CD14-positive monocyte (primary cell): Measurements from ENCODE around the gene LRRN4CL. TPM values are rescaled to one million over a fixed set of nuclear protein-coding genes. Genes with fewer than 3 reads are reported as not detected.

Experiments
- DNase-seq, 3 donors: peaks; one replicate each; pipeline ENCODE4 v3.0.0-alpha.2; 2011 to 2022
- H2AFZ ChIP-seq: 2 replicates; pipeline ENCODE4 v1.6.0; 2012; ENCODE audit warnings: mild to moderate bottlenecking, low read depth, low read length, inconsistent platforms; ENCODE audit not compliant: insufficient read depth, poor library complexity, severe bottlenecking
- H3K27ac ChIP-seq, 2 donors: 1 replicate in 1 of 2; 2 replicates in 1 of 2; pipeline ENCODE4 v1.5.1; 2012 to 2013; ENCODE audit warnings: low read length in 2 of 2, control low read depth in 1 of 2, inconsistent platforms in 1 of 2, low read depth in 1 of 2, mild to moderate bottlenecking in 1 of 2
- H3K27me3 ChIP-seq, 2 donors: one replicate each; pipeline versions ENCODE4 v1.6.0 to v1.6.1; 2011 to 2013; ENCODE audit warnings: low read length in 2 of 2; ENCODE audit not compliant: control insufficient read depth in 2 of 2, insufficient read depth in 2 of 2
- H3K36me3 ChIP-seq, 2 donors: replicated peaks in 1 of 2; 1 replicate in 1 of 2; 2 replicates in 1 of 2; pipeline versions ENCODE4 v1.5.1 to v1.6.1; 2012 to 2013; ENCODE audit warnings: low read length in 2 of 2, control low read depth in 1 of 2, inconsistent platforms in 1 of 2, mild to moderate bottlenecking in 1 of 2; ENCODE audit not compliant: insufficient read depth in 2 of 2, control insufficient read depth in 1 of 2
- H3K4me1 ChIP-seq, 2 donors: 1 replicate in 1 of 2; 2 replicates in 1 of 2; pipeline versions ENCODE4 v1.5.1 to v1.6.1; 2012 to 2013; ENCODE audit warnings: low read length in 2 of 2, control low read depth in 1 of 2, inconsistent platforms in 1 of 2, mild to moderate bottlenecking in 1 of 2, moderate library complexity in 1 of 2; ENCODE audit not compliant: insufficient read depth in 2 of 2, control insufficient read depth in 1 of 2
- H3K4me2 ChIP-seq: replicated peaks from 2 replicates; pipeline ENCODE3; 2012; ENCODE audit warnings: low read length, moderate library complexity, mild to moderate bottlenecking; ENCODE audit not compliant: poor library complexity, severe bottlenecking; ENCODE audit errors: extremely low read depth
- H3K4me3 ChIP-seq, 3 experiments: fragments of 200-600 bp in 1 of 3; sonication (generic) in 1 of 3; replicated peaks in 1 of 3; 1 replicate in 2 of 3; 2 replicates in 1 of 3; pipeline ENCODE4 v1.5.1; 2011 to 2013; ENCODE audit warnings: low read length in 3 of 3, mild to moderate bottlenecking in 3 of 3, control low read depth in 2 of 3, low read depth in 2 of 3, inconsistent platforms in 1 of 3, moderate library complexity in 1 of 3
- H3K79me2 ChIP-seq: 2 replicates; pipeline ENCODE4 v1.6.0; 2012; ENCODE audit warnings: mild to moderate bottlenecking, control low read depth, inconsistent platforms, low read length, moderate library complexity; ENCODE audit not compliant: insufficient read depth
- H3K9ac ChIP-seq: 2 replicates; pipeline ENCODE4 v1.6.0; 2017; ENCODE audit warnings: low read length, mild to moderate bottlenecking; ENCODE audit not compliant: insufficient read depth, poor library complexity, severe bottlenecking
- H3K9me3 ChIP-seq, 2 donors: replicated peaks in 1 of 2; 1 replicate in 1 of 2; 2 replicates in 1 of 2; pipeline versions ENCODE4 v1.5.1 to v1.6.1; 2012 to 2013; ENCODE audit warnings: low read length in 2 of 2, control low read depth in 1 of 2; ENCODE audit not compliant: control insufficient read depth in 1 of 2, insufficient read depth in 1 of 2
- H4K20me1 ChIP-seq: 2 replicates; pipeline ENCODE4 v1.6.0; 2012; ENCODE audit warnings: mild to moderate bottlenecking, low read length, control low read depth, moderate library complexity; ENCODE audit not compliant: insufficient read depth
- H3K27ac Mint-ChIP-seq, 7 donors: one replicate each; pipeline ENCODE4 v1.8.0; 2020; ENCODE audit warnings: mild to moderate bottlenecking in 7 of 7, mixed read lengths in 7 of 7, moderate library complexity in 6 of 7, inconsistent platforms in 2 of 7
- H3K27me3 Mint-ChIP-seq, 3 donors: one replicate each; pipeline ENCODE4 v1.8.0; 2021 to 2022; ENCODE audit warnings: low read depth in 3 of 3, mild to moderate bottlenecking in 3 of 3, mixed read lengths in 3 of 3, moderate library complexity in 3 of 3, inconsistent platforms in 1 of 3
- H3K36me3 Mint-ChIP-seq, 2 donors: one replicate each; pipeline ENCODE4 v1.8.0; 2020; ENCODE audit warnings: mixed read lengths in 2 of 2, inconsistent platforms in 1 of 2, mild to moderate bottlenecking in 1 of 2
- H3K4me1 Mint-ChIP-seq: one replicate; pipeline ENCODE4 v1.8.0; 2020; ENCODE audit warnings: mild to moderate bottlenecking, mixed read lengths
- H3K4me3 Mint-ChIP-seq, 2 donors: one replicate each; pipeline ENCODE4 v1.8.0; 2020; ENCODE audit warnings: mild to moderate bottlenecking in 2 of 2, mixed read lengths in 2 of 2, moderate library complexity in 1 of 2
- H3K9me3 Mint-ChIP-seq, 7 donors: one replicate each; pipeline ENCODE4 v1.8.0; 2020 to 2022; ENCODE audit warnings: mixed read lengths in 7 of 7, mild to moderate bottlenecking in 6 of 7, moderate library complexity in 6 of 7, inconsistent platforms in 2 of 7
- WGBS: methylation state at CpG from one replicate; pipeline ENCODE4 v1.1.5; 2013; ENCODE audit warnings: missing lambda C conversion rate; ENCODE audit not compliant: insufficient coverage; 5-methylcytosine and 5-hydroxymethylcytosine counted together
- intact Hi-C, 2 donors: fragments of 100-400 bp; cut with micrococcal nuclease; formaldehyde crosslinking; loops; one replicate each; pipeline versions ENCODE4 v1.15.0 to v1.15.1; 2023
- polyA plus RNA-seq, 3 donors: library from polyadenylated mRNA; depleted of rRNA in 1 of 3; unstranded in 2 of 3; stranded (reverse) in 1 of 3; fragments of 300-500 nt in 2 of 3; fragments of >200 nt in 1 of 3; fragmentation: Illumina TruSeq in 2 of 3; gene quantifications; 1 replicate in 2 of 3; 2 replicates in 1 of 3; pipeline ENCODE4 v1.2.3, GENCODE V29; 2012 to 2021
- TF ChIP-seq, protein P1 (sequence below): fragments of 200-600 bp; IDR thresholded peaks from one replicate; pipeline ENCODE4 v1.8.0; 2022; ENCODE audit warnings: antibody characterized with exemption, mild to moderate bottlenecking

The LRRN4CL gene
- polyA plus RNA-seq, 3 donors: not detected

DNA sequence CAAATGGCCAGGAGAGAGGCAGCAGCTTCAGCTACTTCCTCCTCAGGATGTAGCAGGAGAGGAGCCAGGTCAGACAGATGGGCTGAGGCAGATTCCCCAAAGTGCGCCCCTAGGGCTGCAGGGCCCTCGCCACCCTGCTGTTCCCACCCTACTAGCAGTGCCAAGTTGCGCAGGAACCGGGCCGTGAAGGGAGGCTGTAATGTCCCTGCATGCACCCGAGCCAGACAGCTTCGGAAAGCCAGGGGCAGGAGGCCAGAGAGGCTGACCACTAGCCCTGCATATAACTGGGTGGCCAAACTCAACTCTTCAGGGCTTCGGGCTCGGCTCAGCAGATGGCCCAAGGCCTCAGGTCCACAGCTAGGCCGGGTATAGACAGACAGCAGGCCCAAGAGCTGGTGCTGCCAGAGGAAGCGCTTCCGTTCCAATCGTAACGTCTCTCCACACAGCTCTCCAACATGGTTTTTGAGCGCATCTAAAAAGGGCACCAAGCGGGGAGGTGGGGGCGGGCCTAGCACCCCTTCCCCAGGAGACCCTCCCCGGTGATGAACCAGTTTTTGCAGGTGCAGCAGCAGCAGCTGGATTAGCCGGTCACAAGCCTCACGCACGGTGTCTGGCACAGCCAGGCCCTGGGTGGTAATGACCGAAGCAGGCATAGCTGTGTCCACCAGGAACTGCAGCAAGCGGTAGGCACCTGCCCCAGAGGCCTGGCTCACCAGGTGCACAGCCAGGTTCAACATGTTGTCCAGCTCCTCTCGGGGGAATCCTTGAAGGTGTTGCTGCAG lies 41.0 kb downstream of the LRRN4CL start:
- no peak for DNase-seq
- Mint-ChIP-seq H3K9me3 (no peaks in the 10 kb centered on the region), H3K4me1 (peaks cover 28% of the 10 kb centered on the region)

DNA sequence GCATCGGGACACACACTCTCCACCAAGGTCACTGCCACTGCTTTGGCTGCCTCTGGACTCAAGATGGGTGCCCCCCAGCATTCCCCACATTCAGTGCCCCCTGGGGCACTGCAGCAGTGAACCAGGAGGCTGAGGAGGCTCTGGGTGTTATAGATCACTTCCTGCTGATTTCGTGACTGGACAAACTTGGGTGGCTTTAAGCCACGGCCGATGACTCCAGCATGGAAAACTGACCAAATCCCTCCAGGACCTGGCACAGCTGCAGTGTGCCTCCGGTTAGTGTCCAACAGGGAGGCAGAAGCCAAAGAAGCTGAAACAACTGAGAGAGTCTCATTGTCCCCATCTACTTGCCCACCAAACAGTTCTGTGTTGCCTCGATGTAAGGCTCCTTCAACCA lies 41.7 kb downstream of the LRRN4CL start:
- Mint-ChIP-seq H3K36me3 (peaks cover 17 to 38% of the 10 kb centered on the region in 2 donors), H3K27me3 (peaks cover 0 to 4% (median 0%) of the 10 kb centered on the region in 3 donors), H3K4me1 (peaks cover 27% of the 10 kb centered on the region), H3K27ac (peak overlapping the region in 3 of 7 donors; percentile 11 to 66 (median 58)), H3K4me3 (no peak overlapping the region), H3K9me3 (no peaks in the 10 kb centered on the region)
- Histone ChIP-seq H3K36me3 (peaks cover 24 to 43% of the 10 kb centered on the region in 2 donors), H3K4me3 (no peak overlapping the region), H3K27ac (peak overlapping the region in 1 of 2 donors; percentile 82), H2AFZ (no peak overlapping the region), H3K4me2 (no peak overlapping the region), H3K4me1 (peaks cover 26 to 36% of the 10 kb centered on the region in 2 donors), H3K79me2 (peaks cover 72% of the 10 kb centered on the region), H3K27me3 (no peaks in the 10 kb centered on the region), H4K20me1 (no peaks in the 10 kb centered on the region), H3K9me3 (no peaks in the 10 kb centered on the region), H3K9ac (no peak overlapping the region)
- DNase-seq: no peak
- TF ChIP-seq, protein P1, sequence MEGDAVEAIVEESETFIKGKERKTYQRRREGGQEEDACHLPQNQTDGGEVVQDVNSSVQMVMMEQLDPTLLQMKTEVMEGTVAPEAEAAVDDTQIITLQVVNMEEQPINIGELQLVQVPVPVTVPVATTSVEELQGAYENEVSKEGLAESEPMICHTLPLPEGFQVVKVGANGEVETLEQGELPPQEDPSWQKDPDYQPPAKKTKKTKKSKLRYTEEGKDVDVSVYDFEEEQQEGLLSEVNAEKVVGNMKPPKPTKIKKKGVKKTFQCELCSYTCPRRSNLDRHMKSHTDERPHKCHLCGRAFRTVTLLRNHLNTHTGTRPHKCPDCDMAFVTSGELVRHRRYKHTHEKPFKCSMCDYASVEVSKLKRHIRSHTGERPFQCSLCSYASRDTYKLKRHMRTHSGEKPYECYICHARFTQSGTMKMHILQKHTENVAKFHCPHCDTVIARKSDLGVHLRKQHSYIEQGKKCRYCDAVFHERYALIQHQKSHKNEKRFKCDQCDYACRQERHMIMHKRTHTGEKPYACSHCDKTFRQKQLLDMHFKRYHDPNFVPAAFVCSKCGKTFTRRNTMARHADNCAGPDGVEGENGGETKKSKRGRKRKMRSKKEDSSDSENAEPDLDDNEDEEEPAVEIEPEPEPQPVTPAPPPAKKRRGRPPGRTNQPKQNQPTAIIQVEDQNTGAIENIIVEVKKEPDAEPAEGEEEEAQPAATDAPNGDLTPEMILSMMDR: no peak
- intact Hi-C loops: loop anchor here in 1 of 2 donors (5.0 kb wide), 1 partner anchor 45 kb away; the partner anchor contains the start of gene MTA2
- WGBS: 95% methylated on average over 5 of the region's 6 CpGs

More for the DNA sequence above, 41.0 kb downstream of the LRRN4CL start:
- H3K4me1 ChIP-seq: peaks cover 27 to 39% of the 10 kb centered on the region in 2 donors
- Mint-ChIP-seq H3K27me3 (peaks cover 0 to 4% (median 0%) of the 10 kb centered on the region in 3 donors), H3K27ac (peak overlapping the region in 2 of 7 donors; percentile 50 to 58), H3K36me3 (peaks cover 14 to 37% of the 10 kb centered on the region in 2 donors), H3K4me3 (no peak overlapping the region)
- H3K36me3 ChIP-seq: peaks cover 21 to 36% of the 10 kb centered on the region in 2 donors
- H2AFZ ChIP-seq: no peak overlapping the region
- 96% methylated on average over 21 of the region's 24 CpGs for WGBS
- H3K4me3 ChIP-seq: no peak overlapping the region
- no peaks in the 10 kb centered on the region for H4K20me1 ChIP-seq
- no peak overlapping the region for H3K4me2 ChIP-seq
- peak overlapping the region in 1 of 2 donors; percentile 82 for H3K27ac ChIP-seq
- TF ChIP-seq, protein P1: no peak
- H3K79me2 ChIP-seq: peaks cover 70% of the 10 kb centered on the region
- no peak overlapping the region for H3K9ac ChIP-seq
- intact Hi-C loops: loop anchor here in 1 of 2 donors (5.0 kb wide), 1 partner anchor 46 kb away; the partner anchor contains the start of gene MTA2
- no peaks in the 10 kb centered on the region for H3K27me3 ChIP-seq
- H3K9me3 ChIP-seq: no peaks in the 10 kb centered on the region
